ENCODE measurements around the gene RHBDF1. TPM values are rescaled to one million over a fixed set of nuclear protein-coding genes. Genes with fewer than 3 reads are reported as not detected.

Gene RHBDF1
- polyA plus RNA-seq, 1 donor from 2014 or later: 0.21 TPM

GRCh38 chr16:63466-63865 is 9.0 kb downstream of the RHBDF1 start:
- no peak overlapping the region for H3K9ac ChIP-seq (ENCODE audit: low read length)
- H3K79me2 ChIP-seq (replicated peaks; ENCODE audit: insufficient read depth, low read length): no peaks in the 10 kb centered on the region
- no peak for TF ChIP-seq CTCF (IDR thresholded peaks at IDR 0.05; ENCODE audit: poor library complexity, severe bottlenecking)
- TF ChIP-seq POLR2AphosphoS5 (IDR thresholded peaks at IDR 0.05): no peak
- TF ChIP-seq, protein P1, sequence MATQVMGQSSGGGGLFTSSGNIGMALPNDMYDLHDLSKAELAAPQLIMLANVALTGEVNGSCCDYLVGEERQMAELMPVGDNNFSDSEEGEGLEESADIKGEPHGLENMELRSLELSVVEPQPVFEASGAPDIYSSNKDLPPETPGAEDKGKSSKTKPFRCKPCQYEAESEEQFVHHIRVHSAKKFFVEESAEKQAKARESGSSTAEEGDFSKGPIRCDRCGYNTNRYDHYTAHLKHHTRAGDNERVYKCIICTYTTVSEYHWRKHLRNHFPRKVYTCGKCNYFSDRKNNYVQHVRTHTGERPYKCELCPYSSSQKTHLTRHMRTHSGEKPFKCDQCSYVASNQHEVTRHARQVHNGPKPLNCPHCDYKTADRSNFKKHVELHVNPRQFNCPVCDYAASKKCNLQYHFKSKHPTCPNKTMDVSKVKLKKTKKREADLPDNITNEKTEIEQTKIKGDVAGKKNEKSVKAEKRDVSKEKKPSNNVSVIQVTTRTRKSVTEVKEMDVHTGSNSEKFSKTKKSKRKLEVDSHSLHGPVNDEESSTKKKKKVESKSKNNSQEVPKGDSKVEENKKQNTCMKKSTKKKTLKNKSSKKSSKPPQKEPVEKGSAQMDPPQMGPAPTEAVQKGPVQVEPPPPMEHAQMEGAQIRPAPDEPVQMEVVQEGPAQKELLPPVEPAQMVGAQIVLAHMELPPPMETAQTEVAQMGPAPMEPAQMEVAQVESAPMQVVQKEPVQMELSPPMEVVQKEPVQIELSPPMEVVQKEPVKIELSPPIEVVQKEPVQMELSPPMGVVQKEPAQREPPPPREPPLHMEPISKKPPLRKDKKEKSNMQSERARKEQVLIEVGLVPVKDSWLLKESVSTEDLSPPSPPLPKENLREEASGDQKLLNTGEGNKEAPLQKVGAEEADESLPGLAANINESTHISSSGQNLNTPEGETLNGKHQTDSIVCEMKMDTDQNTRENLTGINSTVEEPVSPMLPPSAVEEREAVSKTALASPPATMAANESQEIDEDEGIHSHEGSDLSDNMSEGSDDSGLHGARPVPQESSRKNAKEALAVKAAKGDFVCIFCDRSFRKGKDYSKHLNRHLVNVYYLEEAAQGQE (IDR thresholded peaks at IDR 0.05; ENCODE audit: borderline replicate concordance): no peak
- no peak overlapping the region for H3K4me2 ChIP-seq (ENCODE audit: low read length)
- no peak overlapping the region for H2AFZ ChIP-seq (ENCODE audit: low read depth, low read length)
- no peaks in the 10 kb centered on the region for H3K36me3 ChIP-seq (ENCODE audit: insufficient read depth, low read length)
- H3K4me3 ChIP-seq (ENCODE audit: low read length): no peak overlapping the region
- H3K27me3 ChIP-seq (ENCODE audit: insufficient read depth, low read depth, low read length): no peaks in the 10 kb centered on the region
- no peaks in the 10 kb centered on the region for H4K20me1 ChIP-seq (ENCODE audit: insufficient read depth)
- H3K27ac ChIP-seq (ENCODE audit: low read length): no peak overlapping the region
- no peaks in the 10 kb centered on the region for H3K9me2 ChIP-seq (ENCODE audit: insufficient read depth, low read length)
- no peaks in the 10 kb centered on the region for H3K9me3 ChIP-seq (ENCODE audit: low read length)
- H3F3A ChIP-seq (ENCODE audit: insufficient read depth, low read length, poor library complexity, severe bottlenecking): no peaks in the 10 kb centered on the region

GRCh38 chr16:62968-63391 is 9.5 kb downstream of the RHBDF1 start:
- TF ChIP-seq SMC3 (conservative IDR thresholded peaks at IDR 0.05; ENCODE audit: poor library complexity) (no peak), CTCF (IDR thresholded peaks at IDR 0.05; ENCODE audit: poor library complexity, severe bottlenecking) (no peak), POLR2AphosphoS5 (IDR thresholded peaks at IDR 0.05) (no peak)
- no peak overlapping the region for H2AFZ ChIP-seq (ENCODE audit: low read depth, low read length)
- H3K9me3 ChIP-seq (ENCODE audit: low read length): no peaks in the 10 kb centered on the region
- H3K36me3 ChIP-seq (ENCODE audit: insufficient read depth, low read length): no peaks in the 10 kb centered on the region
- H3K79me2 ChIP-seq (replicated peaks; ENCODE audit: insufficient read depth, low read length): no peaks in the 10 kb centered on the region
- no peak overlapping the region for H3K27ac ChIP-seq (ENCODE audit: low read length)
- H4K20me1 ChIP-seq (ENCODE audit: insufficient read depth): no peaks in the 10 kb centered on the region
- no peaks in the 10 kb centered on the region for H3K9me2 ChIP-seq (ENCODE audit: insufficient read depth, low read length)
- H3K4me2 ChIP-seq (ENCODE audit: low read length): no peak overlapping the region
- no peak overlapping the region for H3K4me3 ChIP-seq (ENCODE audit: low read length)
- H3K9ac ChIP-seq (ENCODE audit: low read length): no peak overlapping the region
- no peaks in the 10 kb centered on the region for H3K27me3 ChIP-seq (ENCODE audit: insufficient read depth, low read depth, low read length)
- no peaks in the 10 kb centered on the region for H3F3A ChIP-seq (ENCODE audit: insufficient read depth, low read length, poor library complexity, severe bottlenecking)

GRCh38 chr16:62283-62967 is 10.0 kb downstream of the RHBDF1 start:
- Histone ChIP-seq H2AFZ (ENCODE audit: low read depth, low read length) (no peak overlapping the region), H3K79me2 (replicated peaks; ENCODE audit: insufficient read depth, low read length) (no peaks in the 10 kb centered on the region), H3K36me3 (ENCODE audit: insufficient read depth, low read length) (no peaks in the 10 kb centered on the region), H3K9me3 (ENCODE audit: low read length) (no peaks in the 10 kb centered on the region), H3K4me3 (ENCODE audit: low read length) (no peak overlapping the region), H3K27me3 (ENCODE audit: insufficient read depth, low read depth, low read length) (no peaks in the 10 kb centered on the region), H3K4me2 (ENCODE audit: low read length) (no peak overlapping the region), H4K20me1 (ENCODE audit: insufficient read depth) (no peaks in the 10 kb centered on the region), H3K27ac (ENCODE audit: low read length) (no peak overlapping the region), H3K9me2 (ENCODE audit: insufficient read depth, low read length) (no peaks in the 10 kb centered on the region), H3K9ac (ENCODE audit: low read length) (no peak overlapping the region), H3F3A (ENCODE audit: insufficient read depth, low read length, poor library complexity, severe bottlenecking) (no peaks in the 10 kb centered on the region)
- no peak for TF ChIP-seq POLR2AphosphoS5 (IDR thresholded peaks at IDR 0.05)
- no peak for TF ChIP-seq MXI1 (conservative IDR thresholded peaks at IDR 0.05; ENCODE audit: poor library complexity, severe bottlenecking)
- TF ChIP-seq RAD21 (conservative IDR thresholded peaks at IDR 0.05): no peak
- TF ChIP-seq CTCF (IDR thresholded peaks at IDR 0.05; ENCODE audit: poor library complexity, severe bottlenecking): no peak
- no peak for TF ChIP-seq SMC3 (conservative IDR thresholded peaks at IDR 0.05; ENCODE audit: poor library complexity)
- TF ChIP-seq EP300 (conservative IDR thresholded peaks at IDR 0.05; ENCODE audit: poor library complexity, severe bottlenecking): no peak
- TF ChIP-seq EZH2 (IDR thresholded peaks at IDR 0.05; ENCODE audit: borderline replicate concordance, insufficient read depth, low read length, poor library complexity, severe bottlenecking): no peak
- no peak for TF ChIP-seq TAF1 (IDR thresholded peaks at IDR 0.05; ENCODE audit: low read depth)
